Prostate gland (tissue), 2 donors: ENCODE measurements around the gene FRMD4A. TPM values are rescaled to one million over a fixed set of nuclear protein-coding genes. Genes with fewer than 3 reads are reported as not detected.

Experiments used
- DNase-seq: peaks from one replicate; pipeline ENCODE4 v3.0.0-alpha.2; 2019; ENCODE audit warnings: low spot score
- H3K27ac ChIP-seq, 2 donors: fragments of 200-600 bp; sonication (generic); 2 replicates each; pipeline ENCODE4 v1.5.1; 2017 to 2019
- H3K27me3 ChIP-seq: fragments of 200-600 bp; sonication (generic); replicated peaks from 2 replicates; pipeline ENCODE4 v1.5.1; 2019; ENCODE audit not compliant: insufficient read depth
- H3K36me3 ChIP-seq, 2 donors: fragments of 200-600 bp; sonication (generic); 1 replicate in 1 of 2; 2 replicates in 1 of 2; pipeline versions ENCODE4 v1.5.1 to v1.8.1; 2017 to 2019
- H3K4me1 ChIP-seq: fragments of 200-600 bp; sonication (generic); replicated peaks from 2 replicates; pipeline ENCODE4 v1.5.1; 2019
- H3K4me3 ChIP-seq, 2 donors: fragments of 200-600 bp; sonication (generic); 2 replicates each; pipeline ENCODE4 v1.5.1; 2017 to 2019
- H3K9me3 ChIP-seq: fragments of 200-600 bp; sonication (generic); 2 replicates; pipeline ENCODE4 v1.5.1; 2017
- POLR2A ChIP-seq: fragments of 450-650 bp; IDR thresholded peaks from one replicate; pipeline ENCODE4 v1.6.1; 2016; ENCODE audit warnings: antibody characterized with exemption, mild to moderate bottlenecking
- POLR2AphosphoS5 ChIP-seq: sonication (generic); formaldehyde crosslinking; IDR thresholded peaks from one replicate; pipeline ENCODE4 v1.6.1; 2017; ENCODE audit warnings: antibody characterized with exemption
- WGBS: methylation state at CpG from one replicate; pipeline ENCODE4 v1.1.5; 2018; 5-methylcytosine and 5-hydroxymethylcytosine counted together
- intact Hi-C: fragments of 100-400 bp; cut with DNase I; formaldehyde crosslinking; loops from one replicate; pipeline ENCODE4 v1.14.2; 2022
- total RNA-seq, 2 donors: library from RNA; depleted of rRNA; stranded (reverse); fragments of >200 nt; gene quantifications; one replicate each; pipeline ENCODE4 v1.1.0, GENCODE V29; 2016
- TF ChIP-seq, protein P1 (sequence below), 4 experiments: fragments of 200-600 bp in 2 of 4; fragments of 450-650 bp in 2 of 4; sonication (generic) in 2 of 4; IDR thresholded peaks; 1 replicate in 3 of 4; 2 replicates in 1 of 4; pipeline ENCODE4 v1.5.1; 2016 to 2019; ENCODE audit warnings: antibody characterized with exemption in 4 of 4, mild to moderate bottlenecking in 2 of 4, moderate library complexity in 2 of 4

Gene FRMD4A
- total RNA-seq, 2 donors from 2014 or later, result 38.0 to 53.2 TPM

DNA sequence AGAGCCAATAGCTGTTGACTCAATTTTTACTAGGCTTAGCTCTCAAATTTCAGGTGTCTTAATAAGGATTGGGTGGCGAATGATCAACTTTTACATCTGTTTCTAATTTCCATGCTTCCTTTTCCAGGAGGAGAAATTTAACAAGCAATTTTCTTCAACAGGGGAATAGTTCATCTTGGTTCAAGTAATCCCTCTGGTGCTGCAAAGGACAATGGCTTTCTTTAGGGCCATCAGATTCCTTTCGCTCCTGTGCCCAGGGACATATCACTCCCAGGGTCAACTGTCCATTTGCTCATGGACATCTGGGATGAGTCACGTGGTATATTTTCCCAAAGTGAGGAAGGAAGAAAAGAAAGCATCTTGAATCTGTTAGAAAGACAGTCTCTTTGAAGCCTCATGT, 313.3 kb downstream of the FRMD4A start:
- H3K27me3 ChIP-seq, result no peaks in the 10 kb centered on the region
- H3K4me1 ChIP-seq, result no peaks in the 10 kb centered on the region
- H3K36me3 ChIP-seq, result no peaks in the 10 kb centered on the region
- no peak overlapping the region for H3K27ac ChIP-seq
- no peak for DNase-seq
- no peak overlapping the region for H3K4me3 ChIP-seq
- WGBS, result 62% methylated on average over 3 of the region's 3 CpGs
- intact Hi-C loops, result no loop called here
- TF ChIP-seq, protein P1, sequence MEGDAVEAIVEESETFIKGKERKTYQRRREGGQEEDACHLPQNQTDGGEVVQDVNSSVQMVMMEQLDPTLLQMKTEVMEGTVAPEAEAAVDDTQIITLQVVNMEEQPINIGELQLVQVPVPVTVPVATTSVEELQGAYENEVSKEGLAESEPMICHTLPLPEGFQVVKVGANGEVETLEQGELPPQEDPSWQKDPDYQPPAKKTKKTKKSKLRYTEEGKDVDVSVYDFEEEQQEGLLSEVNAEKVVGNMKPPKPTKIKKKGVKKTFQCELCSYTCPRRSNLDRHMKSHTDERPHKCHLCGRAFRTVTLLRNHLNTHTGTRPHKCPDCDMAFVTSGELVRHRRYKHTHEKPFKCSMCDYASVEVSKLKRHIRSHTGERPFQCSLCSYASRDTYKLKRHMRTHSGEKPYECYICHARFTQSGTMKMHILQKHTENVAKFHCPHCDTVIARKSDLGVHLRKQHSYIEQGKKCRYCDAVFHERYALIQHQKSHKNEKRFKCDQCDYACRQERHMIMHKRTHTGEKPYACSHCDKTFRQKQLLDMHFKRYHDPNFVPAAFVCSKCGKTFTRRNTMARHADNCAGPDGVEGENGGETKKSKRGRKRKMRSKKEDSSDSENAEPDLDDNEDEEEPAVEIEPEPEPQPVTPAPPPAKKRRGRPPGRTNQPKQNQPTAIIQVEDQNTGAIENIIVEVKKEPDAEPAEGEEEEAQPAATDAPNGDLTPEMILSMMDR (IDR thresholded peaks at IDR 0.05), result no peak
- no peak for TF ChIP-seq POLR2A
- no peak for TF ChIP-seq POLR2AphosphoS5
- no peaks in the 10 kb centered on the region for H3K9me3 ChIP-seq

DNA sequence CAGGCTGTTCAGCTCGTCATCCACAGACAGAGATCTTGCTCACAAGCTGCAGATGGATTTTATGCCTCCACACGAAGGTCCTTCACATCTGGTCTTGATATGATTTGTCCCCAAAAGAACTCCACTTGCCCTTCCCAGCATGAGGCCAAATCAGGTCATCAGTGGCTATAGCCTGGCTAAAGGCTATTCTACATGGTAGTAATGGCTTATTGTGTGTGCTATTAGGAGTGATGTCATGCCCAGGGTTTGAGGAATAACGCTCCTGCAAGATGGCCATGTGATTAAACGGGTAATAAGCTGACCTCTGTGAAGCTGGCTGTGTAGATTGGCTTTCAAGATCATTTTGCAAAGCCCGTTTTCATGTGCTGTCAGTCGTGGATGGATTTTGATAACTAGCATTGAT, 313.8 kb downstream of the FRMD4A start:
- Histone ChIP-seq H3K27me3 (no peaks in the 10 kb centered on the region), H3K4me3 (no peak overlapping the region), H3K36me3 (no peaks in the 10 kb centered on the region), H3K4me1 (no peaks in the 10 kb centered on the region), H3K9me3 (no peaks in the 10 kb centered on the region), H3K27ac (no peak overlapping the region)
- 74% methylated on average over 6 of the region's 6 CpGs for WGBS
- TF ChIP-seq POLR2A, result no peak
- TF ChIP-seq, protein P1 (IDR thresholded peaks at IDR 0.05), result no peak
- no peak for TF ChIP-seq POLR2AphosphoS5
- DNase-seq, result no peak
- intact Hi-C loops, result no loop called here

DNA sequence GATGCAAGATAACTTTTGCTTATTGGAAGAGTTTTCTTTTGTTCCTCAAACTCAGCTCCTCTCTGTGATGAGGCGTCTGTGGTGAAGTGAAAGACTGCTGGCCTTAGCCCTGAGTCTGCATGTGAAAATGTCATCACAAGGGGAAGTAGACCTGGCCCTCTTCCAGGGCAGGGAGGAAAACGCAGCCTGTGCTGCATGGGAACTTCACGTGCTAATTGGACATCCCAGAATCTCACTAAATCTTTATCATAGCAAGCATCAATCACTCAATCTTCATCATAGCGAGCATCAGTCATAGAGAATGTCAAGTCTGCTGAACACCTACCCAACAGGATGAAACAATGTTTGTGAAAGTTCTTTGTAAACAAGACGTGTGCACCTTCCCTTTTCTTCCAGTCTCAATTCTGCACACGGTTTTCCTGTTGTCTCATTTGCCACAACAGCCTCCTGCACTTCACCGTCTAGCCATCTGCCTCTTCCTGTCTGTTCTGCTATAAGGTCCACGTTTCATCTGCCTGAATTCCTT, 314.6 kb downstream of the FRMD4A start:
- H3K27me3 ChIP-seq, result no peaks in the 10 kb centered on the region
- DNase-seq, result no peak
- no peaks in the 10 kb centered on the region for H3K36me3 ChIP-seq
- intact Hi-C loops, result no loop called here
- no peak overlapping the region for H3K27ac ChIP-seq
- H3K4me1 ChIP-seq, result no peaks in the 10 kb centered on the region
- H3K9me3 ChIP-seq, result no peaks in the 10 kb centered on the region
- 64% methylated on average over 8 of the region's 8 CpGs for WGBS
- H3K4me3 ChIP-seq, result no peak overlapping the region
- TF ChIP-seq POLR2AphosphoS5 (no peak), POLR2A (no peak)
- TF ChIP-seq, protein P1 (IDR thresholded peaks at IDR 0.05), result no peak

DNA sequence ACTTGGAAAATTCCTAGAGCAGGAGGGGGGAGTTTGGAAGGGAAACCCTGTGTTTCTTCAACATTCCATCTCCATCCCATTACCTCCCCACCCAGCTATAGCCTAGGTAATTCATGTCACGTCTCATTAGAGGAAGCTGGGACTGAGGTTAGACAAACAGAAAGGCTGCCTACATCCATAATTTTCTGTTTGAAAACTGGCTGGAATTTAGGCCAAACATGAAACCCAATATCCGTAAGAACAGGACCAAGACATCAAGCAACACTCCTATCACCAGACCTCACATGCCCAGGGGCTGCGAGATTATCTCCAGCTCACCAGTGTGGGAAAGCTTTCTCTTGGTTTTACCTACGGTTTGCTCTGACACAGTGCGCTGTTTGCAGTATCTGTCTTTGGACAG, 316.3 kb downstream of the FRMD4A start:
- no peak for TF ChIP-seq POLR2AphosphoS5
- TF ChIP-seq, protein P1 (IDR thresholded peaks at IDR 0.05), result no peak
- TF ChIP-seq POLR2A, result no peak
- no peak for DNase-seq
- Histone ChIP-seq H3K4me3 (no peak overlapping the region), H3K9me3 (no peaks in the 10 kb centered on the region), H3K36me3 (no peaks in the 10 kb centered on the region), H3K27me3 (no peaks in the 10 kb centered on the region), H3K4me1 (no peaks in the 10 kb centered on the region), H3K27ac (no peak overlapping the region)
- WGBS, result 85% methylated on average over 5 of the region's 5 CpGs
- intact Hi-C loops, result no loop called here

DNA sequence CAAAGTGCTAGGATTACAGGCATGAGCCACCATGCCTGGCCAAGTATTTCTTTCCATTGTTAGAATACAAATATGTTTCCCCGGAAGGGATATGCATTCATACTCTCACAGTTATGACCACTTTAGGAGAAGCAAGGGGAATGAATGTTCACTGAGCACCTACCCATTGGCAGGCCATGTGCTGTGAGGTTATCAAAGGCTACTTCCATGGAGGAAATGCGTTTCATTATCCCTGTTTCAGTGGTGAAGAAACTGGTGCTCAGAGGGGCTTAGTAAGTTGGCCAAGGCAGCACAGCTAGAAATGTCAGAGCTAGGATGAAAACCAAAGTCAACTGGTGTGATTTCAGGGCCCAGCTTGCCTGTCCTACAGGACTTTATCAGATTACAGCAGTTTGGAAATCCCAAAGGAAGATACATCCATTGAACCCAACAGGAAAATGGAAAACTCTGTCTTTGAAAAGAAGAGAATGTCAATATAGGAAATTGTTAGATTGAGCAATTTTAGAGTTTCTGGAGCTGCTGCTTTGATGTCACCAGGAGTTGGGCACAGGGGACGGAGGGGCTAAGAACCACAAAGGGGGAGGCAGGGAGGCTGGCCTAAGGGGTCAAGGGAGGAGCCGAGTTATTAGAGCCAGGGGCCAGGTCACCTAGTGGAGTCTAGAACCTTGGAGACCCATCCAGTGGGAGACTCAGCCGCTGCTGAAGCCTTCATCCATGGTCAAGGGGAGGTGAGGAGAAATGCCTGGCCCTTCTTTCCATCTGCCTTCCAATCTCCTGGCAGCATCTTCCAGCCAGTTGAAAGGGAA, 319.8 kb downstream of the FRMD4A start:
- intact Hi-C loops, result no loop called here
- H3K36me3 ChIP-seq, result no peaks in the 10 kb centered on the region
- H3K4me3 ChIP-seq, result no peak overlapping the region
- H3K4me1 ChIP-seq, result no peaks in the 10 kb centered on the region
- WGBS, result 82% methylated on average over 5 of the region's 5 CpGs
- H3K27me3 ChIP-seq, result no peaks in the 10 kb centered on the region
- no peak for DNase-seq
- H3K27ac ChIP-seq, result no peak overlapping the region
- TF ChIP-seq, protein P1 (IDR thresholded peaks at IDR 0.05), result no peak
- H3K9me3 ChIP-seq, result no peaks in the 10 kb centered on the region
